Immature natural killer cell (primary cell): Measurements from ENCODE around the gene KCNJ10. TPM values are rescaled to one million over a fixed set of nuclear protein-coding genes. Genes with fewer than 3 reads are reported as not detected.
A peak's percentile ranks its signal among the peaks of the same experiment; 100 is the strongest.
"Not testable (repeated sequence)": the region's sequence is repeated elsewhere in the genome, so short reads cannot be mapped to it uniquely, and the experiment has no call there.

Experiments used
- DNase-seq, 3 donors: peaks; one replicate each; pipeline ENCODE4 v3.0.0; 2022; ENCODE audit warnings: mixed read lengths in 1 of 3
- H3K27ac Mint-ChIP-seq, 6 donors: one replicate each; pipeline ENCODE4 v1.8.0; 2020; ENCODE audit warnings: mixed read lengths in 6 of 6, mild to moderate bottlenecking in 5 of 6, inconsistent platforms in 4 of 6, moderate library complexity in 3 of 6
- H3K27me3 Mint-ChIP-seq, 3 donors: one replicate each; pipeline ENCODE4 v1.8.0; 2020 to 2021; ENCODE audit warnings: low read depth in 3 of 3, mild to moderate bottlenecking in 3 of 3, mixed read lengths in 3 of 3, moderate library complexity in 3 of 3, inconsistent platforms in 1 of 3
- H3K36me3 Mint-ChIP-seq, 3 donors: one replicate each; pipeline ENCODE4 v1.8.0; 2020; ENCODE audit warnings: mixed read lengths in 3 of 3, inconsistent platforms in 2 of 3, mild to moderate bottlenecking in 2 of 3
- H3K4me1 Mint-ChIP-seq, 2 donors: one replicate each; pipeline ENCODE4 v1.8.0; 2020; ENCODE audit warnings: inconsistent platforms in 2 of 2, mild to moderate bottlenecking in 2 of 2, mixed read lengths in 2 of 2, moderate library complexity in 1 of 2
- H3K4me3 Mint-ChIP-seq, 5 donors: one replicate each; pipeline ENCODE4 v1.8.0; 2020; ENCODE audit warnings: mild to moderate bottlenecking in 5 of 5, mixed read lengths in 5 of 5, inconsistent platforms in 3 of 5, moderate library complexity in 3 of 5
- H3K9me3 Mint-ChIP-seq, 6 donors: one replicate each; pipeline ENCODE4 v1.8.0; 2020; ENCODE audit warnings: mild to moderate bottlenecking in 6 of 6, mixed read lengths in 6 of 6, inconsistent platforms in 4 of 6, moderate library complexity in 3 of 6
- polyA plus RNA-seq, 3 donors: library from polyadenylated mRNA; unstranded; fragments of 300-500 nt; fragmentation: Illumina TruSeq; gene quantifications; one replicate each; pipeline ENCODE4 v1.2.3, GENCODE V29; 2021

Gene KCNJ10
- polyA plus RNA-seq, 3 donors from 2014 or later, result not detected

GRCh38 chr1:160050619-160051018 lies 19.3 kb downstream of the KCNJ10 start:
- Mint-ChIP-seq H3K36me3 (no peaks in the 10 kb centered on the region), H3K9me3 (no peaks in the 10 kb centered on the region), H3K4me3 (no peak overlapping the region), H3K27ac (no peak overlapping the region), H3K4me1 (peaks cover 12 to 15% of the 10 kb centered on the region in 2 donors), H3K27me3 (peaks cover 5 to 21% (median 8%) of the 10 kb centered on the region in 3 donors)
- no peak for DNase-seq

GRCh38 chr1:160050182-160050581 lies 19.8 kb downstream of the KCNJ10 start:
- DNase-seq, H3K36me3 Mint-ChIP-seq, H3K4me3 Mint-ChIP-seq, H3K9me3 Mint-ChIP-seq, H3K27ac Mint-ChIP-seq: not testable (repeated sequence)
- peaks cover 5 to 23% (median 6%) of the 10 kb centered on the region in 3 donors for H3K27me3 Mint-ChIP-seq
- peaks cover 12 to 15% of the 10 kb centered on the region in 2 donors for H3K4me1 Mint-ChIP-seq

GRCh38 chr1:160049101-160049500 lies 20.9 kb downstream of the KCNJ10 start:
- H3K36me3 Mint-ChIP-seq, result no peaks in the 10 kb centered on the region
- DNase-seq, result no peak
- H3K27me3 Mint-ChIP-seq, result peaks cover 1 to 20% (median 5%) of the 10 kb centered on the region in 3 donors
- H3K4me3 Mint-ChIP-seq, result no peak overlapping the region
- H3K9me3 Mint-ChIP-seq, result no peaks in the 10 kb centered on the region
- peaks cover 12 to 15% of the 10 kb centered on the region in 2 donors for H3K4me1 Mint-ChIP-seq
- no peak overlapping the region for H3K27ac Mint-ChIP-seq

GRCh38 chr1:160048335-160048734 lies 21.6 kb downstream of the KCNJ10 start:
- Mint-ChIP-seq H3K27ac (no peak overlapping the region), H3K4me3 (no peak overlapping the region), H3K4me1 (peaks cover 12 to 15% of the 10 kb centered on the region in 2 donors), H3K9me3 (no peaks in the 10 kb centered on the region), H3K27me3 (peaks cover 1 to 18% (median 5%) of the 10 kb centered on the region in 3 donors), H3K36me3 (no peaks in the 10 kb centered on the region)
- no peak for DNase-seq

- peak overlapping the region; percentile 61 to 81 (median 72) for H3K4me3 Mint-ChIP-seq
- peak overlapping the region in 3 of 6 donors; percentile 2 to 79 (median 46) for H3K27ac Mint-ChIP-seq
- H3K36me3 Mint-ChIP-seq, result no peaks in the 10 kb centered on the region
- no peaks in the 10 kb centered on the region for H3K9me3 Mint-ChIP-seq
- H3K27me3 Mint-ChIP-seq, result peaks cover 1 to 18% (median 5%) of the 10 kb centered on the region in 3 donors
- peaks cover 12 to 15% of the 10 kb centered on the region in 2 donors for H3K4me1 Mint-ChIP-seq
- DNase-seq, result no peak
These were observed 22.6 kb downstream of the KCNJ10 start for GRCh38 chr1:160047111-160047991.

- H3K27ac Mint-ChIP-seq, result peak overlapping the region in 4 of 6 donors; percentile 2 to 79 (median 56)
These were observed 23.4 kb downstream of the KCNJ10 start for GRCh38 chr1:160046494-160047110.

GRCh38 chr1:160045653-160046052 lies 24.3 kb downstream of the KCNJ10 start:
- no peaks in the 10 kb centered on the region for H3K36me3 Mint-ChIP-seq
- H3K27ac Mint-ChIP-seq, result no peak overlapping the region
- H3K9me3 Mint-ChIP-seq, result no peaks in the 10 kb centered on the region
- no peak for DNase-seq
- peaks cover 1 to 14% (median 5%) of the 10 kb centered on the region in 3 donors for H3K27me3 Mint-ChIP-seq
- no peak overlapping the region for H3K4me3 Mint-ChIP-seq
- peaks cover 12 to 15% of the 10 kb centered on the region in 2 donors for H3K4me1 Mint-ChIP-seq

More at GRCh38 chr1:160046494-160047110, 23.4 kb downstream of the KCNJ10 start:
- peak overlapping the region; percentile 61 to 81 (median 72) for H3K4me3 Mint-ChIP-seq
- peak; percentile 38 to 47 (median 45) for DNase-seq
- H3K27me3 Mint-ChIP-seq, result peaks cover 1 to 17% (median 5%) of the 10 kb centered on the region in 3 donors
- no peaks in the 10 kb centered on the region for H3K9me3 Mint-ChIP-seq
- no peaks in the 10 kb centered on the region for H3K36me3 Mint-ChIP-seq
- peaks cover 12 to 15% of the 10 kb centered on the region in 2 donors for H3K4me1 Mint-ChIP-seq

- Mint-ChIP-seq H3K9me3 (no peaks in the 10 kb centered on the region), H3K4me3 (no peak overlapping the region), H3K27me3 (peaks cover 0 to 8% (median 2%) of the 10 kb centered on the region in 3 donors), H3K36me3 (no peaks in the 10 kb centered on the region), H3K27ac (no peak overlapping the region), H3K4me1 (peaks cover 12 to 15% of the 10 kb centered on the region in 2 donors)
- no peak for DNase-seq
These were observed 26.4 kb downstream of the KCNJ10 start for GRCh38 chr1:160043543-160043942.

- no peak for DNase-seq
- no peaks in the 10 kb centered on the region for H3K36me3 Mint-ChIP-seq
- H3K27ac Mint-ChIP-seq, result no peak overlapping the region
- no peak overlapping the region for H3K4me3 Mint-ChIP-seq
- no peaks in the 10 kb centered on the region for H3K4me1 Mint-ChIP-seq
- no peaks in the 10 kb centered on the region for H3K9me3 Mint-ChIP-seq
- peaks cover 0 to under 1% (median 0%) of the 10 kb centered on the region in 3 donors for H3K27me3 Mint-ChIP-seq
These were observed 29.5 kb downstream of the KCNJ10 start for GRCh38 chr1:160040476-160040875.

GRCh38 chr1:160032165-160032820 lies 37.7 kb downstream of the KCNJ10 start:
- H3K36me3 Mint-ChIP-seq, result peaks cover 0 to 2% (median under 1%) of the 10 kb centered on the region in 3 donors
- H3K27ac Mint-ChIP-seq, result peak overlapping the region; percentile 79 to 93 (median 90)
- peaks cover 0 to 4% (median 2%) of the 10 kb centered on the region in 3 donors for H3K27me3 Mint-ChIP-seq
- peak in 1 of 3 donors; percentile 2 for DNase-seq
- no peaks in the 10 kb centered on the region for H3K9me3 Mint-ChIP-seq
- H3K4me3 Mint-ChIP-seq, result peak overlapping the region; percentile 94 to 99 (median 98)
- H3K4me1 Mint-ChIP-seq, result peaks cover 27 to 42% of the 10 kb centered on the region in 2 donors

- peaks cover 0 to 5% (median 3%) of the 10 kb centered on the region in 3 donors for H3K36me3 Mint-ChIP-seq
- peaks cover 27 to 45% of the 10 kb centered on the region in 2 donors for H3K4me1 Mint-ChIP-seq
- DNase-seq, result peak; percentile 84 to 88 (median 87)
- peak within 1 kb of the TSS; percentile 94 to 99 (median 98) for H3K4me3 Mint-ChIP-seq
- H3K9me3 Mint-ChIP-seq, result no peaks in the 10 kb centered on the region
- H3K27me3 Mint-ChIP-seq, result peaks cover 0 to 4% (median 2%) of the 10 kb centered on the region in 3 donors
- H3K27ac Mint-ChIP-seq, result peak within 1 kb of the TSS; percentile 79 to 93 (median 90)
These were observed 38.4 kb downstream of the KCNJ10 start, which contains the start of gene PIGM for GRCh38 chr1:160031365-160032164. TSS of gene PIGM (minus strand) at chr1:160031990. CDS start at chr1:160031739, 251 bp downstream.

GRCh38 chr1:160030657-160031364 lies 39.1 kb downstream of the KCNJ10 start:
- peak in 1 of 3 donors; percentile 8 for DNase-seq
- H3K4me1 Mint-ChIP-seq, result peaks cover 27 to 45% of the 10 kb centered on the region in 2 donors

More at GRCh38 chr1:160030657-160031364, 39.1 kb downstream of the KCNJ10 start:
- H3K9me3 Mint-ChIP-seq, result no peaks in the 10 kb centered on the region
- H3K27me3 Mint-ChIP-seq, result peaks cover 0 to 4% (median 2%) of the 10 kb centered on the region in 3 donors
- peak overlapping the region; percentile 79 to 93 (median 90) for H3K27ac Mint-ChIP-seq
- peaks cover 0 to 5% (median 3%) of the 10 kb centered on the region in 3 donors for H3K36me3 Mint-ChIP-seq
- H3K4me3 Mint-ChIP-seq, result peak overlapping the region; percentile 94 to 99 (median 98)
